NCI-H2171 treated with DMSO at 0.1 percent for 48 hours (cell line): ENCODE results near the gene NUB1.

Experiments
- DNase-seq: peaks from one replicate; lab custom pipeline; 2025; lab: John Stamatoyannopoulos, UW

The NUB1 gene

GRCh38 chr7:151389096-151389767, 47.6 kb downstream of the NUB1 start:
- no peak for DNase-seq

GRCh38 chr7:151389768-151390597, 48.4 kb downstream of the NUB1 start:
- DNase-seq = no peak

- DNase-seq = no peak
These were observed 49.2 kb downstream of the NUB1 start for GRCh38 chr7:151390598-151391357.

- DNase-seq = no peak
These were observed 49.7 kb downstream of the NUB1 start for GRCh38 chr7:151391358-151391730.

GRCh38 chr7:151392002-151392401, 50.4 kb downstream of the NUB1 start:
- no peak for DNase-seq

- no peak for DNase-seq
These were observed 50.8 kb downstream of the NUB1 start for GRCh38 chr7:151392426-151392825.

GRCh38 chr7:151393031-151393977, 51.7 kb downstream of the NUB1 start:
- DNase-seq = no peak

GRCh38 chr7:151394076-151395035, 52.7 kb downstream of the NUB1 start:
- no peak for DNase-seq

GRCh38 chr7:151395036-151395367, 53.4 kb downstream of the NUB1 start:
- DNase-seq = no peak

GRCh38 chr7:151396328-151396970, 54.8 kb downstream of the NUB1 start:
- no peak for DNase-seq

- DNase-seq = no peak
These were observed 55.4 kb downstream of the NUB1 start for GRCh38 chr7:151397026-151397425.

- DNase-seq = no peak
These were observed 57.1 kb downstream of the NUB1 start for GRCh38 chr7:151398446-151399304.

GRCh38 chr7:151399305-151399601, 57.6 kb downstream of the NUB1 start:
- no peak for DNase-seq

- no peak for DNase-seq
These were observed 58.3 kb downstream of the NUB1 start for GRCh38 chr7:151399906-151400305.

- DNase-seq = no peak
These were observed 59.2 kb downstream of the NUB1 start for GRCh38 chr7:151400626-151401315.

GRCh38 chr7:151402029-151402835, 60.6 kb downstream of the NUB1 start:
- DNase-seq = no peak

GRCh38 chr7:151403764-151404163, 62.2 kb downstream of the NUB1 start:
- no peak for DNase-seq
